Activated T-cell treated with anti-CD3 and anti-CD28 coated beads, Interleukin-2, amount 50 U/mL, for 72 hours (primary cell): Measurements from ENCODE around the gene STK11IP. TPM values are rescaled to one million over a fixed set of nuclear protein-coding genes. Genes with fewer than 3 reads are reported as not detected.

Experiments used
- ATAC-seq, 2 donors: fragments of 150-1000 bp; cut with Tn5 transposase; replicated peaks in 1 of 2; 2 replicates each; pipeline ENCODE4 v1.10.0; 2021; ENCODE audit warnings: moderate library complexity in 2 of 2, mild to moderate bottlenecking in 1 of 2
- DNase-seq, 2 donors: peaks; one replicate each; pipeline ENCODE4 v3.0.0; 2021 to 2022; ENCODE audit warnings: mixed read lengths in 1 of 2
- H3K27ac Mint-ChIP-seq: one replicate; pipeline ENCODE4 v1.8.0; 2022; ENCODE audit warnings: mild to moderate bottlenecking, moderate library complexity, mixed read lengths
- H3K27me3 Mint-ChIP-seq: one replicate; pipeline ENCODE4 v1.8.0; 2022; ENCODE audit warnings: low read depth, mixed read lengths
- H3K36me3 Mint-ChIP-seq, 2 donors: one replicate each; pipeline ENCODE4 v1.8.0; 2022; ENCODE audit warnings: mixed read lengths in 2 of 2, mild to moderate bottlenecking in 1 of 2; ENCODE audit not compliant: insufficient read depth in 2 of 2
- H3K4me1 Mint-ChIP-seq: one replicate; pipeline ENCODE4 v1.8.0; 2022; ENCODE audit warnings: low read depth, mixed read lengths
- H3K4me3 Mint-ChIP-seq, 2 donors: one replicate each; pipeline ENCODE4 v1.8.0; 2022; ENCODE audit warnings: mild to moderate bottlenecking in 2 of 2, mixed read lengths in 2 of 2, moderate library complexity in 2 of 2
- H3K9me3 Mint-ChIP-seq, 2 donors: one replicate each; pipeline ENCODE4 v1.8.0; 2022; ENCODE audit warnings: mixed read lengths in 2 of 2
- total RNA-seq, 2 donors: library from RNA; stranded (reverse); gene quantifications; one replicate each; pipeline ENCODE4 v1.2.3, GENCODE V29; 2022

STK11IP gene
- total RNA-seq, 2 donors from 2014 or later: 27.0 to 27.8 TPM

DNA sequence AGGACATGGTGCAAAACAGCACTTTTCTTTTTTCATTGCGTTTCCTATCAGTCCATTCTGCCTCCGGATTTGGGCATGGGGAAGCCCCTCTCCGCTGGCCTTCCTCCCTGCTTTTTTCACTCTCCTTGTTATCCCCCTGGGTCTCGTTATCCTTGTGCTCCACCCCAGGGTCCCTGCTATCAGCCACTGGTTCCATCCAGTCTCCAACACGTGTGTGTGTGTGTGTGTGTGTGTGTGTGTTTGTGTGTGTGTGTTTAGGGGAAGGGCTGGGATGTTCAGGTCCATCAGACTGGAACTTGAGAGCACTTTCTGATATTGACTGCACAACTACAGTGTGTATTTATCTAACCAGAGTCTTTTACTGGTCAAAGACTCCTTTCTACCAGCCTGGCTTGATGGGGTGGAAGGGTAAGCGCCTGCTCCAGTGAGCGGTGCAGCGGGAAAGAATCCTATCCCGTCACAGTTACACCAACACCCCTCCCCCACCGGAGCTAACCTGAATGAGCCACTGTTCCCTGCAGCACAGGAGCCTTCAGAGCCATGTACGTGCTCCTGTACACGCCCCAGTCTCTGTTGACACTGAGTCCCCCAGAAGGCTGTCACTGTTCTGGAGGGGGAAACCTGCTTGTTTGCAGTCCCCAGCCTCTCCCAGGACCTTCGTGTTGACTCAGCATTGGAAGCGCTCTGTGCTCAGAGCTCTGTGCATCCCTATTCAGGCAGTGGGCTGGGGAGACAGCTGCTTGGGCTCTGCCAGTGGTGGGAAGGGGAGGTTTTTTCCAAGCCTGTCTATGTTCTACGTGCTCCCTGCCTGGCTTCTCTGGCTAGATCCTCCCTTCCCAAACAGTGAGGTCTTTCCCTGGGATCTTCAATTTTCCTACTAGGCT, 20.9 kb upstream of the STK11IP start:
- no peak overlapping the region for H3K4me3 Mint-ChIP-seq
- DNase-seq: no peak
- H3K27ac Mint-ChIP-seq: no peak overlapping the region

DNA sequence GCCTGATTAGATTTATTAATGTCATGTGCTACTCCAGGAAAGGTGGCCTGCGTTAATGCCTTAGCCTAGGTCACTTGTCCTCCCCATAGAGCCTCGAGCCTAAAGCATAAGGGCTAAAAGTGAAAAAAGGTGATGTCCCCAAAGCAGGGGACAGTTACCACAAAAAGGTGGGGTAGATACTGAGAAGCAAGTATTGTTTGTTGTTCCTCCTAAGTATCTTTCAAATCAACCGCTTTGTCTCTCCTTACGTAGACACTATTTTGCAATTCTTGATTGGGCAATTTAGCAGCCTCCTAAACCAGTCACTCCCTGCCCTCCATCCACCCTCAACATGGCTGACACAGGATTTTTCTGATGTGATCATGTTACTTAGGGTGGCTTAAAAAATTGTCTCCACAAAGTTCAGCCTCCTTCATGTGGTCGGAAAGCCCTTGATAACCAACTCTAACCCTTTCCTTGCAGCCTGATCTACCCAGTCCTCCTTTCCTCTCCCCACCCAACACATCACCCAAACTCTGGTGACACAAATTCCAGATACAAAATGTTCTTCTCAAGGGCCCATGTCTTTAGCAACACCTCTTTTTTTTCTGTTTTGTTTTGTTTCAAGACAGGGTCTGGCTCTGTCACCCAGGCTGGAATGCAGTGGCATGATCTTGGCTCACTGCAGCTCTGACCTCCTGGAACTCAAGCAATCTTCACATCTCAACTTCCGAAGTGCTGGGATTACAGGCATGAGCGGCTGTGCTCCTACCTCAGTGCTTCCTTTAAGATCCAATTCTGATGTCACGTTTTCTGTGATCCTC, 18.6 kb upstream of the STK11IP start:
- Mint-ChIP-seq H3K9me3 (no peaks in the 10 kb centered on the region), H3K4me3 (no peak overlapping the region), H3K27me3 (peaks cover 29% of the 10 kb centered on the region), H3K36me3 (no peaks in the 10 kb centered on the region), H3K4me1 (no peaks in the 10 kb centered on the region), H3K27ac (no peak overlapping the region)
- ATAC-seq (no peak), DNase-seq (no peak)

More for the DNA sequence above, 20.9 kb upstream of the STK11IP start:
- Mint-ChIP-seq H3K4me1 (no peaks in the 10 kb centered on the region), H3K27me3 (peaks cover 43% of the 10 kb centered on the region), H3K36me3 (no peaks in the 10 kb centered on the region), H3K9me3 (no peaks in the 10 kb centered on the region)
- no peak for ATAC-seq

DNA sequence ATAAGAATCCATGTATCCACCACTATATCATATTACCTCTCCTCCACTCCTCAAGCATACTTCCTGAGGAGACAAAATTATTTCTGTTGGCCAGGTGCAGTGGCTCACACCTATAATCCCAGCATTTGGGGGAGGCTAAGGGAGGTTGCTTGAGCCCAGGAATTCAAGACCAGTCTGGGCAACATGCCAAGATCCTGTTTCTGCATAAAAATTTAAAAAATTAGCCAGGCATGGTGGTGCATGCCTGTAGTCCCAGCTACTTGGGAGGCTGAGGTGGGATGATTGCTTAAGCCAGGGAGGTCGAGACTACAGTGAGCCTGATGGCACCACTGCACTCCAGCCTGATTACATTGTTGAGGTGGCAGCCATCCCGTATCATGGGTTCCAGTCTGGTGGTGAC, 16.3 kb upstream of the STK11IP start:
- no peak for DNase-seq
- Mint-ChIP-seq H3K4me1 (no peaks in the 10 kb centered on the region), H3K36me3 (no peaks in the 10 kb centered on the region), H3K27me3 (peaks cover 26% of the 10 kb centered on the region), H3K4me3 (no peak overlapping the region), H3K9me3 (no peaks in the 10 kb centered on the region), H3K27ac (no peak overlapping the region)
- no peak for ATAC-seq

DNA sequence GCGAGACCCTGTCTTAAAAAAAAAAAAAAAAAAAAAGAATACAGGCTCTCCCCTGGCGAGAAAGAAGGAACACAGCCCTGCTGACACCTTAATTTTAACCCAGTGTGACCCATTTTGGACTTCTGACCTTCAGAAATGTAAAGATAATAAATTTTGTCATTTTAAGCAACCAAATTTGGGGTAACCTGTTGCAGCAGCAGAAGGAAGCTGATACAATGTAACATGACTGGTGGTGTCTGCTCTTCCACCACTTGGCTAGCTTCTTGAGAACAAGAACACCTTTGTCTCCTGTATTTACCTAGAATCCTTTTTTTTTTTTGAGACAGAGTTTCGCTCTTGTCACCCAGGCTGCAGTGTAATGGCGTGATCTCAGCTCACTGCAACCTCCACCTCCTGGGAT, 6.6 kb upstream of the STK11IP start:
- Mint-ChIP-seq H3K9me3 (no peaks in the 10 kb centered on the region), H3K4me3 (no peak overlapping the region), H3K27ac (no peak overlapping the region), H3K27me3 (peaks cover 15% of the 10 kb centered on the region), H3K4me1 (no peaks in the 10 kb centered on the region), H3K36me3 (no peaks in the 10 kb centered on the region)
- ATAC-seq: no peak
- no peak for DNase-seq

DNA sequence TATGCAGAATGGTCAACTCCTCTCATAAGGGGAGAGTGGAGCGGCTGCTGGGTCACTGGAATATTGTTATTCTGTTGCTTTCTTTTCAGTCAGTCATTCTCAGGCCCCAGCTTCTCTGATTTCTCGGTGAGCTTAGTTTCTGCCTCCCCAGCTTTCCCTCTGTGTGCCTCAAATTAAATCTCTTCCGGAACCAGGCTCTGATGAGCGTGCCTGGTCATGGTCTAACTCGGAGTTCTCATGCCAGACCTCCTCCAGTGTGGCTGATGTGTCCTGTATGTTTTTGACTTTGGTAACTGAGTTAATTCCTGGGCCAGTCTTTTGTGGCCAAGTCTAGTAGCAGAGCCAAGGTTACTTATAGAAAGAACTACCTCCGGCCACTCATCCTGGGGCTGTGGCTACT, 4.9 kb upstream of the STK11IP start:
- H3K27me3 Mint-ChIP-seq: peaks cover 9% of the 10 kb centered on the region
- no peak overlapping the region for H3K4me3 Mint-ChIP-seq
- no peaks in the 10 kb centered on the region for H3K36me3 Mint-ChIP-seq
- peaks cover 9% of the 10 kb centered on the region for H3K4me1 Mint-ChIP-seq
- ATAC-seq (no peak), DNase-seq (no peak)
- H3K27ac Mint-ChIP-seq: no peak overlapping the region
- no peaks in the 10 kb centered on the region for H3K9me3 Mint-ChIP-seq

DNA sequence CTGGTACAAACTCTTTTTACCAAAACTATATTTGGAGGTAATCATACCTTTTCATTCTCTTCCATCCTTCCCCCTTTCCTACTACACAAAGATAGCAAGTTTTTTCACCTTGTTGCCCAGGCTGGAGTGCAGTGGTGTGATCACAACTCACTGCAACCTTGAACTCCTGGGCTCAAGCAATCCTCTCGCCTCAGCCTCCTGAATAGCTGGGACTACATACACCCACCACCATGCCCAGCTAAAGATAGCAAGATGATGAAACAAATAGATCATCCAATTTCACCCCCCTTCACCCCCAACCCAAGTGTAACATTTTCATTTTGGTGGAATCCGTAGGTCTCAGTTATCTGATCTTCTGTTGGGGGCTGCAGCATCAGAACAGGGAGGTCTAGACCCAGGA, 4.5 kb upstream of the STK11IP start:
- Mint-ChIP-seq H3K4me3 (no peak overlapping the region), H3K36me3 (no peaks in the 10 kb centered on the region), H3K4me1 (peaks cover 11% of the 10 kb centered on the region), H3K9me3 (no peaks in the 10 kb centered on the region), H3K27me3 (peaks cover 9% of the 10 kb centered on the region), H3K27ac (no peak overlapping the region)
- ATAC-seq (no peak), DNase-seq (no peak)

DNA sequence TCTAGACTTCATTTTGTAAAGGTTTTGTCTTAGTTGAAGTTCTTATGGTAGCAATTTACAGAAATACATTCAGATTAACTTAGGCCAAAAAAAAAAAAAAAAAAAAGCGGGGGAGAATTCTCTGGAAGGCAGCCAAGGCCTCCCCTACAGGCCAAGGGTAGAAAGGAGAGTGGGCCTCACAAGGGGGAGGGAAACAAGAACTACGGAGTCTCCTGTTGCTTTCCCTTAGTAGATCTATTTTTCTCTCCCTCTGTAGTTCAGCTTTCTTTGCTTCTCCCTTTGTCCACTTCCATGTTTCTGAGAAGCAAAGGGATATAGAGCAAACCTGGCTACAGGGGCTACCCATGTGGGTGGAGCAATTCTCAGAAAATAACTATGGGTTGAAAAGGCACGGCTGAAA, 2.4 kb upstream of the STK11IP start:
- Mint-ChIP-seq H3K9me3 (no peaks in the 10 kb centered on the region), H3K27me3 (peaks cover 9% of the 10 kb centered on the region), H3K27ac (no peak overlapping the region), H3K36me3 (no peaks in the 10 kb centered on the region), H3K4me3 (peak overlapping the region in 1 of 2 donors; percentile 23), H3K4me1 (peaks cover 25% of the 10 kb centered on the region)
- ATAC-seq (no peak), DNase-seq (no peak)

DNA sequence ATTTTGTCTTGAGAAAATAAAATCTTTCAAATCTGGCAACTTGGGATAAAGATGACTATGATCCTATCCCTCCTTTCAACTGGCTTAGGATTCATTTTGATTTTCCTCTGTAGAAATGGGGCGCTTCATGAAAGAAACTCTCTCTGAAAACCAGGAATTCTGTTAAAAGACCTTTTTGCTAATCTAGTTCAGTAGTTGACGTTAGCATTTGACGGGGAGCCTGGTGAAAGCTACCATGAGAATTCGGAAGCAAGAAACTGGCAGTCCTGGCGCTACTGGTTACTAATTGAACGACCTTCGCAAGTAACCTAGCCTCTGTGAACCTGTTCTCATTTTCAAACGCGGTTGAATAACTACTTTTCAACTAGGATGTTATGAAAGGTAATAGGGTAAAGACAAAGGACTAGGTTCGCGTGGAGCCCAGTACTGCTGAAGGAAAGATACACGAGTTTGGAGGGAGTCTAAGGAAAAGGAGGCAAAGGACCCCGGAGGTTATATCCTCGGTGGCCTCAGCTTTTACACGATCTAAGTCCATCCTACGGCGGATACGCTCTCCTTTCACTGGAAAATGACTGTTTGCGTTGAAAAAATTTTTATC, 604 bp upstream of the STK11IP start:
- Mint-ChIP-seq H3K36me3 (no peaks in the 10 kb centered on the region), H3K27me3 (peaks cover 9% of the 10 kb centered on the region), H3K27ac (peak overlapping the region; percentile 79), H3K9me3 (no peaks in the 10 kb centered on the region), H3K4me1 (peaks cover 25% of the 10 kb centered on the region), H3K4me3 (peak overlapping the region; percentile 93 to 97)
- ATAC-seq (peak; percentile 1), DNase-seq (no peak)

DNA sequence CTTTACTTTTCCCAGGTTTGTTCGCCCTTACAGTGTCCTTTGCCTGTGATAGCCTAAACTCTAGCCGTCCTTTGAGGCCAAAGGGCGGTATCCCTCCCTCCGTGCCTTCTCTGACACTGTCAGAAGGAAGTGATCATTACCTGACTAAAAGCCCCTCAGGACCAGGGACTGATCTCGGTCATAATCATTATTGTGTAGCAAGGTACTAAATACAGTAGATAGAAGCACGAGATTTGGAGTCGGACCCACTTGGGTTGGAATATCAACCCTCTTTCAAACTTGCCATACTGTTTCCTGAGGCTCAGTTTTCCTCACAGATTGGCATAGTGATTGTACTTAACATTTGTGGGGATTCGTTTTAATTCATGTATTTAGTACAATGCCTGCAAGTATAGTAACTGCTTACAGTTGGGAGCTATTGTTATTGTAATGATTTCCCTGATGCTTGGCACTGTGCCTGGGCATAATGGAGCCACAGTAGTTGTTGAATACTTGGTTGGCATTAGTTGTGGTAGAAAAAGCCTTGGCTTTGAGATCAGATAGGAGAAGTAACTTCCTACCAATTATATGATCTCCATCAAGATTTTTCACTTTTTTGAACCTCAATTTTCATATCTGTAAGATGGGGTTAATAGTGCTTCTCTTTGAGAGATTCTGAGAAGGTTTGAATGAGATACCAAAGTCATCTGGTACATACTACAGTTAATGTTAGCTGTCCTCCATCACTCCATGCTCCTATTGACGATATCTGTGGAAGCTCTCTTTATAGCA, 836 bp downstream of the STK11IP start:
- peak overlapping the region; percentile 93 to 97 for H3K4me3 Mint-ChIP-seq
- peaks cover 2% of the 10 kb centered on the region for H3K27me3 Mint-ChIP-seq
- peaks cover 25% of the 10 kb centered on the region for H3K4me1 Mint-ChIP-seq
- no peaks in the 10 kb centered on the region for H3K9me3 Mint-ChIP-seq
- DNase-seq: no peak
- ATAC-seq: no peak
- H3K36me3 Mint-ChIP-seq: no peaks in the 10 kb centered on the region
- H3K27ac Mint-ChIP-seq: peak overlapping the region; percentile 79

DNA sequence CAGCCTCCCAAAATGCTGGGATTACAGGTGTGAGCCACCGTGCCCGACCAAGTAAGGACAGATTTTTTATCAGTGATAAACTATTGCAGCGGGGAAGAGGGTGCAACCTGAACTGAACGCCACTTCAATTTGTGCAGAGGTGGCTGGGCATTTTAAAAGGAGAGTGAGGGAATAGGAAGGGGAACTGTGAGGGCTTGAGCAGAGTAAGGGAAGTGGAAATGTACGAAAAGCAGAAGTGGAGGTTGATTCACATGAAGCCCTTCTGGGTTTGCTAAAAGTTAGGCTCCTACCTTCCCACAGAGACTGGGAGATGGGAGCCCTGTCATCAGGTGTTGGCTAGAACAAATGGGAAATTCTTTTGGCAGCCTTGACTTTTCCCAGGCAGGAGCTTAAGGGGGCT, 6.1 kb downstream of the STK11IP start:
- ATAC-seq: no peak
- DNase-seq: no peak
- Mint-ChIP-seq H3K9me3 (no peaks in the 10 kb centered on the region), H3K27ac (no peak overlapping the region), H3K27me3 (no peaks in the 10 kb centered on the region), H3K36me3 (no peaks in the 10 kb centered on the region), H3K4me3 (no peak overlapping the region), H3K4me1 (peaks cover 8% of the 10 kb centered on the region)

DNA sequence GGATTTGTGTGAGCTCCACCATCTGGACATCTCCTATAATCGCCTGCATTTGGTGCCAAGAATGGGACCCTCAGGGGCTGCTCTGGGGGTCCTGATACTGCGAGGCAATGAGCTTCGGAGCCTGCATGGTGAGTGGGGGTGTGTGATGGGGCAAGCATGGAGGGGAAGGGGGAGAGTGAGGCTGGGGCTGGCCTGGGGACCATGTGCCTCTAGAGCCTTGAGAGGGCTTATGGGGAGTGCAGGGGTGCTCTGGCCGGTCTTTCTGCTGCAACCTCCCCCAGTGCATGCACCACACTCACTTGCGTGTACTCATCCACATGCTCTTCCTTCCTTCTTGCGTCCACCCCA, 7.9 kb downstream of the STK11IP start:
- Mint-ChIP-seq H3K36me3 (no peaks in the 10 kb centered on the region), H3K4me3 (no peak overlapping the region), H3K27me3 (no peaks in the 10 kb centered on the region), H3K9me3 (no peaks in the 10 kb centered on the region), H3K4me1 (no peaks in the 10 kb centered on the region), H3K27ac (no peak overlapping the region)
- DNase-seq (no peak), ATAC-seq (no peak)

DNA sequence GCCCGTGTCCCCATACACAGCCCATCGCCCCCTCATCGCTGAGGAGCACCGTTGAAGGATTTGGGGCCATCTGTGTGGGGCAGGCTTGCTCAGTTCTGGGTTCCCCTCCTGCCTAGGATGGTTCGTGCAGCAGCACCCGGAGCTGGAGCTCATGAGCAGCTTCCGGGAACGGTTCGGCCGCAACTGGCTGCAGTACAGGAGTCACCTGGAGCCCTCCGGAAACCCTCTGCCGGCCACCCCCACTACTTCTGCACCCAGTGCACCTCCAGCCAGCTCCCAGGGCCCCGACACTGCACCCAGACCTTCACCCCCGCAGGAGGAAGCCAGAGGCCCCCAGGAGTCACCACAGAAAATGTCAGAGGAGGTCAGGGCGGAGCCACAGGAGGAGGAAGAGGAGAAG, 10.3 kb downstream of the STK11IP start:
- ATAC-seq (no peak), DNase-seq (no peak)
- Mint-ChIP-seq H3K4me3 (no peak overlapping the region), H3K4me1 (peaks cover 14% of the 10 kb centered on the region), H3K9me3 (no peaks in the 10 kb centered on the region), H3K27me3 (no peaks in the 10 kb centered on the region), H3K36me3 (peaks cover 0 to 2% of the 10 kb centered on the region in 2 donors), H3K27ac (no peak overlapping the region)
